Mesendoderm (in vitro differentiated cells): ENCODE measurements around the gene ARPC1B.
"Not testable (repeated sequence)": the region's sequence is repeated elsewhere in the genome, so short reads cannot be mapped to it uniquely, and the experiment has no call there.

Source experiments
- DNase-seq: peaks from one replicate; pipeline ENCODE4 v3.0.0; 2013
- H2AK5ac ChIP-seq: 2 replicates; pipeline ENCODE4 v1.6.1; 2013; ENCODE audit warnings: low read length, inconsistent platforms
- H2BK120ac ChIP-seq: 2 replicates; pipeline ENCODE4 v1.6.1; 2013; ENCODE audit warnings: low read depth, mild to moderate bottlenecking, low read length, moderate library complexity, mixed read lengths
- H2BK15ac ChIP-seq: replicated peaks from 2 replicates; pipeline ENCODE4 v1.6.1; 2013; ENCODE audit warnings: low read depth, mild to moderate bottlenecking, moderate library complexity
- H2BK5ac ChIP-seq: 2 replicates; pipeline ENCODE4 v1.6.1; 2013; ENCODE audit warnings: low read length, inconsistent platforms
- H3K18ac ChIP-seq: 2 replicates; pipeline ENCODE4 v1.6.1; 2013; ENCODE audit warnings: mild to moderate bottlenecking, low read length, mixed read lengths
- H3K23ac ChIP-seq: one replicate; pipeline ENCODE4 v1.6.1; 2013; ENCODE audit warnings: low read length
- H3K27ac ChIP-seq: 2 replicates; pipeline ENCODE4 v1.5.1; 2013; ENCODE audit warnings: low read depth, mild to moderate bottlenecking, inconsistent platforms, low read length, moderate library complexity
- H3K27me3 ChIP-seq: 2 replicates; pipeline ENCODE4 v1.6.1; 2013; ENCODE audit warnings: low read length, control low read depth, mild to moderate bottlenecking, inconsistent platforms; ENCODE audit not compliant: insufficient read depth, poor library complexity
- H3K36me3 ChIP-seq: 2 replicates; pipeline ENCODE4 v1.6.1; 2013; ENCODE audit warnings: low read length, inconsistent platforms; ENCODE audit not compliant: control insufficient read depth, insufficient read depth
- H3K4ac ChIP-seq: one replicate; pipeline ENCODE4 v1.6.1; 2013; ENCODE audit warnings: low read depth, mild to moderate bottlenecking, low read length, moderate library complexity
- H3K4me1 ChIP-seq: 2 replicates; pipeline ENCODE4 v1.6.1; 2013; ENCODE audit warnings: low read depth, low read length, inconsistent platforms; ENCODE audit not compliant: control insufficient read depth
- H3K4me2 ChIP-seq: 2 replicates; pipeline ENCODE4 v1.6.1; 2013; ENCODE audit warnings: low read length
- H3K4me3 ChIP-seq: 2 replicates; pipeline ENCODE4 v1.5.1; 2013; ENCODE audit warnings: mild to moderate bottlenecking, low read length
- H3K56ac ChIP-seq: one replicate; pipeline ENCODE4 v1.6.1; 2013; ENCODE audit warnings: low read length
- H3K79me1 ChIP-seq: 2 replicates; pipeline ENCODE4 v1.6.1; 2013; ENCODE audit warnings: low read length, inconsistent platforms
- H3K79me2 ChIP-seq: 2 replicates; pipeline ENCODE4 v1.6.1; 2013; ENCODE audit warnings: mild to moderate bottlenecking, low read length; ENCODE audit not compliant: control insufficient read depth, insufficient read depth
- H3K9ac ChIP-seq: 2 replicates; pipeline ENCODE4 v1.6.1; 2013; ENCODE audit warnings: low read length, inconsistent platforms
- H4K5ac ChIP-seq: one replicate; pipeline ENCODE4 v1.6.1; 2013; ENCODE audit warnings: low read length
- H4K8ac ChIP-seq: one replicate; pipeline ENCODE4 v1.6.1; 2013; ENCODE audit warnings: low read depth, mild to moderate bottlenecking, control low read depth, low read length, moderate library complexity
- WGBS: extraction: QIAGEN DNeasy Blood & Tissue Kit; methylation state at CpG from one replicate; pipeline ENCODE4 v1.1.7; 2013; ENCODE audit warnings: low lambda C conversion rate, missing lambda C conversion rate; ENCODE audit not compliant: insufficient coverage; ENCODE audit errors: extremely low coverage; 5-methylcytosine and 5-hydroxymethylcytosine counted together

The ARPC1B gene

GRCh38 chr7:99379693-99380031, 5.1 kb downstream of the ARPC1B start:
- not testable (repeated sequence) for H4K8ac ChIP-seq, H3K36me3 ChIP-seq, H3K27me3 ChIP-seq, H3K23ac ChIP-seq, DNase-seq, H3K4ac ChIP-seq, H2BK5ac ChIP-seq, H4K5ac ChIP-seq, H2BK15ac ChIP-seq, H3K18ac ChIP-seq, H2AK5ac ChIP-seq, H3K4me1 ChIP-seq, H3K4me3 ChIP-seq, H2BK120ac ChIP-seq, H3K4me2 ChIP-seq
- WGBS = no CpG with 5 or more reads among the region's 7 CpGs
- Histone ChIP-seq H3K79me1 (peaks cover 26% of the 10 kb centered on the region), H3K9ac (peak overlapping the region; percentile 49), H3K79me2 (peaks cover 13% of the 10 kb centered on the region), H3K27ac (peak overlapping the region; percentile 46), H3K56ac (peak overlapping the region; percentile 64)

DNA sequence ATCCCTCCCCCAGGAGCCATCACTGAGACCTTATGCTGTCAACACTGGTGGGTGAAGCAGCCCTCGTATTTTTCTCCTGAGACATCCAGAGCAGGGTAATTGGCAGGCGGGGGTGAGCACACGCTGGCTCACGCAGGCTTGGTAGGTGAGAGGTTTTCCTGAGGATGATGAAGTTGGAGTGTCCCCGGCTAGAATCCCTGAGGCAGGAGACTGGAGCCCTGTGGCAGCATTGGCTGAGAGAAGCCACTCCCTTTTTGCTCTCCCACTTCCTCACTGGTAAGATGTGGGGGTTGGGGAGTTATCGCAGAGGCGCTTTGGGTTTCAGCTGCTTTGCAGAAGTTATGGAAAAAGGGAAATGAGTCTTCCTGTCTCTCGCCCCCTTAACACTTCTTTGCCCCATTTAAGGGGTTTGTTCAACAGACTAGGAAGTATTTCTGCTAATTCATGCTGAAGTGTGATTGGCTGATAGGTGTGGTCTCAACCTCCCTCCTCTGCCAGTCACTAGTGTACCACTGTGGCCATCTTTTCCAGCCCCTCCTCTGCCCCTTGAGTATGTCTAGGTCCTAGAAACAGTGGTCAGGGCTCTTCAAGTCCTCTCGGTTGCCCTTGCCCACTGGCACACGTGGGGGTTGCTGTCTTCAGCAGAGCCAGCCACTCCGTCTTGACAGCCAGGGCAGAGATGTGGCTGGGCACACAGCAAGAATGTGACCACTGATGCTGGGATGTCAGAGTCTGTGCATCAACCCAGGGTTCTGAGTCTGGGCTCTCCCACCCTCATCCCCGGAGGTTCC, 5.7 kb downstream of the ARPC1B start:
- Histone ChIP-seq H3K4me1 (peaks cover 4% of the 10 kb centered on the region), H4K8ac (no peak overlapping the region), H3K4ac (no peak overlapping the region), H2BK15ac (no peak overlapping the region), H2AK5ac (no peak overlapping the region), H3K27ac (no peak overlapping the region), H3K9ac (no peak overlapping the region), H3K79me2 (peaks cover 13% of the 10 kb centered on the region), H3K79me1 (peaks cover 26% of the 10 kb centered on the region), H3K23ac (no peak overlapping the region), H3K36me3 (peaks cover 2% of the 10 kb centered on the region), H3K56ac (peak overlapping the region; percentile 64), H3K4me2 (no peak overlapping the region), H3K18ac (no peak overlapping the region), H2BK120ac (no peak overlapping the region), H3K27me3 (no peaks in the 10 kb centered on the region), H4K5ac (no peak overlapping the region), H2BK5ac (no peak overlapping the region), H3K4me3 (no peak overlapping the region)
- peak; percentile 59 for DNase-seq
- no CpG with 5 or more reads among the region's 12 CpGs for WGBS

DNA sequence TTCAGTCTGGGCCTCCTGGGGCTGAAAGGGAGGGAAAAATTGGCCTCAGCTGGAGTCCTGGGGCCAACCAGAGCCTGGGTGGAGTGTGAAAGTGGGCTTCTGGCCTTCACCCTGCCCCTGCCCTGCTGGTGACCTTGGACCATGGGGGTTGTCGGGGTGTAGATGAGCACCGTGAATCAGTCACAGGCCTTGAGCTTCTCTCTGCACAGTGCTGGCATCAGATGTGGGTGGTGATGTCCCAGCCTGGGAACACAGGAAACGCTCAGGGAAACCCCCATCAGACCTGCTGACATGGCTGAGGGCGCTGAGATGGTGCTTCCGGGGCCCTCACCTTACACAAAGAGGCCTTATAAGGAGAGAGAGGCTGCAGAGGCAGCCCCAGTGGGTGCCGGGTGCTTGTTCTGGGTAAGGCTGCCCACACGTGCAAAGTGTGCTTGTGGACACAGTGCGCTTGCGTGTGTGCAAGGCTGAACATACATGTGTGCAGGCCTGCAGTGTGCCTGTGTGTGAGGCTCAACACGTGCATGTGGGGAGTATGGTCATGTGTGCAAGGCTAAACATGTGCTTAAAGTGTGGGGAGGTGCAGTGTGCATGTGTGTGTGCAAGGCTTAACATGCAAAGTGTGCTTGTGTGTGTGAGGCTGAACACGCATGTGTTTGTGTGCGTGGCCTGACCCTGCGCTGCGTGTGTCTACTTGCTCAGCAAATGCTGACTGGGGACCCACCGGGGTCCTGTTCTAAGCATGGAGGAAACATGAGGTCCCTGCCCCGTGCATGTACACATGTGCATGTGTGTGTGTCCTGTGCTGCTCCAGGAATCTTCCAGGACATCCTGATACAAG, 6.5 kb downstream of the ARPC1B start:
- WGBS = no CpG with 5 or more reads among the region's 16 CpGs
- H3K27ac ChIP-seq = no peak overlapping the region
- H3K4me3 ChIP-seq = no peak overlapping the region

DNA sequence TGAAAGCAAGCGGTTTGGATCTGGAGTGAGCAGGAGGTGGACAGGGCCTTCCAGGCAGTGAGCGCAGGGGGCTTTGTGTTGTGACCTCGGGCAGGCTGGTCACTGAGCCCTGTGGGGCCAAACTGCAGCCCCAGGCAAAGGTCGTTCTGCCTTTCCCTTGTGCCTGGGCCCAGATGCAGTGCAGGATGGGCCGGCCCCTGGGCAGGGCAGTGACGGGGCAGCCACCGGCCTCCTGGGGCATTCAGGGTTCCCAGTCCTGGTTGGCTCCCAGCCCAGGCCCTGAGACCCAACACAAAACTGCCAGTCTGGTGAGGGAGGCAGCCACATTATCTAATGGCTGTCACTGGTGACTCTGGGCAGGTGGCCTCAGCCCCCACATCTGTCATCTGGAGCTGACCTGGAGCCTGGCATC, 7.1 kb downstream of the ARPC1B start:
- Histone ChIP-seq H4K8ac (no peak overlapping the region), H3K9ac (no peak overlapping the region), H2AK5ac (no peak overlapping the region), H3K36me3 (peaks cover 2% of the 10 kb centered on the region), H2BK120ac (no peak overlapping the region), H3K18ac (no peak overlapping the region), H3K27ac (no peak overlapping the region), H3K79me1 (peaks cover 23% of the 10 kb centered on the region), H3K4me1 (peaks cover 4% of the 10 kb centered on the region), H3K4me3 (no peak overlapping the region), H3K4ac (no peak overlapping the region), H4K5ac (no peak overlapping the region), H2BK5ac (no peak overlapping the region), H3K27me3 (no peaks in the 10 kb centered on the region), H3K23ac (peak overlapping the region; percentile 80), H3K56ac (no peak overlapping the region), H3K4me2 (no peak overlapping the region), H3K79me2 (peaks cover 11% of the 10 kb centered on the region), H2BK15ac (no peak overlapping the region)
- DNase-seq = no peak
- WGBS = no CpG with 5 or more reads among the region's 7 CpGs

More for the DNA sequence above, 6.5 kb downstream of the ARPC1B start:
- Histone ChIP-seq H3K79me1 (peaks cover 25% of the 10 kb centered on the region), H2BK15ac (no peak overlapping the region), H3K4ac (no peak overlapping the region), H3K4me1 (peaks cover 4% of the 10 kb centered on the region), H3K79me2 (peaks cover 13% of the 10 kb centered on the region), H2AK5ac (no peak overlapping the region), H4K5ac (no peak overlapping the region), H4K8ac (no peak overlapping the region), H2BK120ac (no peak overlapping the region), H2BK5ac (no peak overlapping the region), H3K9ac (no peak overlapping the region), H3K23ac (no peak overlapping the region), H3K18ac (no peak overlapping the region), H3K27me3 (no peaks in the 10 kb centered on the region), H3K4me2 (no peak overlapping the region), H3K36me3 (peaks cover 2% of the 10 kb centered on the region), H3K56ac (peak overlapping the region; percentile 3)
- no peak for DNase-seq

DNA sequence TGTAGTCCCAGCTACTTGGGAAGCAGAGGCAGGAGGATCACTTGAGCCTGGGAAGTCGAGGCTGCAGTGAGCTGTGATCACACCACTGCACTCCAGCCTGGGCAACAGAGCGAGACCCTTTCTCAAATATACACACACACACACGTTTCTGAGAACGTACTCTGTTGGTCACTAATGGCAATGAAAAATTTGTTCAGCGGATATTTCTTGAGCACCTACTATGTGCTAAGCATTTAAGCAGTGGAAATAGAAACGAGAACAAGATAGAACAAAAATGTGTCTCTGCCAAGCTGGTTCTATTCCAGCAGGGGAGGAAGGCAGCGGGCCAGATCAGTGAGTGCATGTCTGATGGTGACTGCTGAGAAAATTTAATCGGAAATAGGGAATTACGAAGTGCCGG, 8.7 kb downstream of the ARPC1B start:
- Histone ChIP-seq H3K27ac (no peak overlapping the region), H3K36me3 (peaks cover 2% of the 10 kb centered on the region), H3K9ac (no peak overlapping the region), H3K79me1 (peaks cover 23% of the 10 kb centered on the region), H2BK15ac (no peak overlapping the region), H2AK5ac (no peak overlapping the region), H3K23ac (no peak overlapping the region), H3K56ac (no peak overlapping the region), H4K8ac (no peak overlapping the region), H3K4me2 (no peak overlapping the region), H4K5ac (no peak overlapping the region), H3K4me3 (no peak overlapping the region), H3K4me1 (peaks cover 4% of the 10 kb centered on the region), H3K79me2 (peaks cover 11% of the 10 kb centered on the region), H2BK120ac (no peak overlapping the region), H3K27me3 (no peaks in the 10 kb centered on the region), H3K4ac (no peak overlapping the region), H2BK5ac (no peak overlapping the region), H3K18ac (no peak overlapping the region)
- WGBS = no CpG with 5 or more reads among the region's 10 CpGs
- no peak for DNase-seq
